Muscle layer of duodenum (tissue), 2 donors: ENCODE measurements around the gene PMFBP1.

Source experiments
- H3K27ac ChIP-seq: one replicate; pipeline ENCODE4 v1.7.0; 2013; ENCODE audit warnings: mild to moderate bottlenecking, low read length
- H3K27me3 ChIP-seq: one replicate; pipeline ENCODE4 v1.7.0; 2013; ENCODE audit warnings: low read depth, mild to moderate bottlenecking, control low read depth, low read length
- H3K36me3 ChIP-seq, 2 donors: one replicate each; pipeline ENCODE4 v1.7.0; 2013; ENCODE audit warnings: low read length in 2 of 2, control low read depth in 1 of 2, mild to moderate bottlenecking in 1 of 2; ENCODE audit not compliant: insufficient read depth in 2 of 2, control insufficient read depth in 1 of 2
- H3K4me1 ChIP-seq, 2 donors: one replicate each; pipeline ENCODE4 v1.7.0; 2013; ENCODE audit warnings: low read length in 2 of 2, mild to moderate bottlenecking in 2 of 2, control low read depth in 1 of 2, moderate library complexity in 1 of 2; ENCODE audit not compliant: insufficient read depth in 2 of 2, control insufficient read depth in 1 of 2
- H3K4me3 ChIP-seq, 2 donors: one replicate each; pipeline ENCODE4 v1.7.0; 2013; ENCODE audit warnings: low read length in 2 of 2, low read depth in 1 of 2, mild to moderate bottlenecking in 1 of 2
- H3K9me3 ChIP-seq, 2 donors: one replicate each; pipeline ENCODE4 v1.7.0; 2013; ENCODE audit warnings: low read length in 2 of 2, control low read depth in 1 of 2, mild to moderate bottlenecking in 1 of 2; ENCODE audit not compliant: control insufficient read depth in 1 of 2
- donor health status: healthy.

PMFBP1 gene

GRCh38 chr16:72128701-72129100 lies 43.3 kb downstream of the PMFBP1 start:
- Histone ChIP-seq H3K36me3 (no peaks in the 10 kb centered on the region), H3K27ac (no peak overlapping the region), H3K9me3 (no peaks in the 10 kb centered on the region), H3K4me3 (no peak overlapping the region), H3K4me1 (no peaks in the 10 kb centered on the region), H3K27me3 (no peaks in the 10 kb centered on the region)

- H3K4me3 ChIP-seq = no peak overlapping the region
- no peaks in the 10 kb centered on the region for H3K36me3 ChIP-seq
- H3K9me3 ChIP-seq = no peaks in the 10 kb centered on the region
- no peaks in the 10 kb centered on the region for H3K27me3 ChIP-seq
- H3K4me1 ChIP-seq = no peaks in the 10 kb centered on the region
- H3K27ac ChIP-seq = no peak overlapping the region
These were observed 45.6 kb downstream of the PMFBP1 start for GRCh38 chr16:72126429-72126765.

GRCh38 chr16:72125635-72126428 lies 46.1 kb downstream of the PMFBP1 start:
- H3K4me1 ChIP-seq = no peaks in the 10 kb centered on the region
- H3K27ac ChIP-seq = no peak overlapping the region
- H3K9me3 ChIP-seq = no peaks in the 10 kb centered on the region

GRCh38 chr16:72124761-72125634 lies 47.0 kb downstream of the PMFBP1 start:
- Histone ChIP-seq H3K27ac (no peak overlapping the region), H3K27me3 (no peaks in the 10 kb centered on the region), H3K4me1 (no peaks in the 10 kb centered on the region), H3K9me3 (no peaks in the 10 kb centered on the region), H3K36me3 (no peaks in the 10 kb centered on the region), H3K4me3 (no peak overlapping the region)

More at GRCh38 chr16:72125635-72126428, 46.1 kb downstream of the PMFBP1 start:
- Histone ChIP-seq H3K27me3 (no peaks in the 10 kb centered on the region), H3K4me3 (no peak overlapping the region), H3K36me3 (no peaks in the 10 kb centered on the region)

- Histone ChIP-seq H3K9me3 (no peaks in the 10 kb centered on the region), H3K27ac (no peak overlapping the region), H3K4me3 (no peak overlapping the region), H3K4me1 (no peaks in the 10 kb centered on the region), H3K27me3 (no peaks in the 10 kb centered on the region), H3K36me3 (no peaks in the 10 kb centered on the region)
These were observed 47.8 kb downstream of the PMFBP1 start for GRCh38 chr16:72124148-72124547.

GRCh38 chr16:72123426-72123825 lies 48.5 kb downstream of the PMFBP1 start:
- Histone ChIP-seq H3K4me3 (no peak overlapping the region), H3K27me3 (no peaks in the 10 kb centered on the region), H3K27ac (no peak overlapping the region), H3K9me3 (no peaks in the 10 kb centered on the region), H3K4me1 (no peaks in the 10 kb centered on the region), H3K36me3 (no peaks in the 10 kb centered on the region)

- Histone ChIP-seq H3K9me3 (no peaks in the 10 kb centered on the region), H3K36me3 (no peaks in the 10 kb centered on the region), H3K4me1 (no peaks in the 10 kb centered on the region), H3K27ac (no peak overlapping the region), H3K4me3 (no peak overlapping the region), H3K27me3 (no peaks in the 10 kb centered on the region)
These were observed 49.0 kb downstream of the PMFBP1 start for GRCh38 chr16:72122916-72123315.

- no peaks in the 10 kb centered on the region for H3K9me3 ChIP-seq
- H3K36me3 ChIP-seq = no peaks in the 10 kb centered on the region
- no peaks in the 10 kb centered on the region for H3K27me3 ChIP-seq
- H3K4me3 ChIP-seq = no peak overlapping the region
- no peak overlapping the region for H3K27ac ChIP-seq
- H3K4me1 ChIP-seq = no peaks in the 10 kb centered on the region
These were observed 49.6 kb downstream of the PMFBP1 start for GRCh38 chr16:72122308-72122707.

- Histone ChIP-seq H3K27ac (no peak overlapping the region), H3K27me3 (no peaks in the 10 kb centered on the region), H3K36me3 (no peaks in the 10 kb centered on the region), H3K9me3 (no peaks in the 10 kb centered on the region), H3K4me3 (no peak overlapping the region), H3K4me1 (no peaks in the 10 kb centered on the region)
These were observed 51.9 kb downstream of the PMFBP1 start for GRCh38 chr16:72120026-72120425.

- no peaks in the 10 kb centered on the region for H3K9me3 ChIP-seq
- H3K27ac ChIP-seq = no peak overlapping the region
- H3K36me3 ChIP-seq = peaks cover 47 to 49% of the 10 kb centered on the region in 2 donors
- H3K4me1 ChIP-seq = no peaks in the 10 kb centered on the region
- H3K27me3 ChIP-seq = no peaks in the 10 kb centered on the region
- no peak overlapping the region for H3K4me3 ChIP-seq
These were observed 58.4 kb downstream of the PMFBP1 start for GRCh38 chr16:72113616-72113945.

- H3K27ac ChIP-seq = no peak overlapping the region
- H3K36me3 ChIP-seq = peaks cover 52 to 55% of the 10 kb centered on the region in 2 donors
- H3K9me3 ChIP-seq = no peaks in the 10 kb centered on the region
- no peaks in the 10 kb centered on the region for H3K4me1 ChIP-seq
- H3K27me3 ChIP-seq = no peaks in the 10 kb centered on the region
- no peak overlapping the region for H3K4me3 ChIP-seq
These were observed 58.9 kb downstream of the PMFBP1 start for GRCh38 chr16:72112906-72113615.
